Neural cell (in vitro differentiated cells): ENCODE measurements around the gene PCDHA6. TPM values are rescaled to one million over a fixed set of nuclear protein-coding genes. Genes with fewer than 3 reads are reported as not detected.

ENCODE experiments used
- H2AFZ ChIP-seq: fragments of 200-600, 300-800 bp; sonication (generic), shearing (Covaris generic); 2 replicates; pipeline ENCODE4 v1.6.0; 2014; ENCODE audit warnings: low read depth, mild to moderate bottlenecking, antibody characterized with exemption, low read length, moderate library complexity
- H3F3A ChIP-seq: fragments of 200-600 bp; shearing (Covaris generic); 2 replicates; pipeline ENCODE4 v1.6.1; 2016; ENCODE audit warnings: mild to moderate bottlenecking, moderate library complexity, mixed read lengths, antibody characterized with exemption, low read length; ENCODE audit not compliant: insufficient read depth, poor library complexity, severe bottlenecking
- H3K27ac ChIP-seq: fragments of 200-600, 300-800 bp; sonication (generic), shearing (Covaris generic); 2 replicates; pipeline ENCODE4 v1.5.1; 2014; ENCODE audit warnings: mild to moderate bottlenecking, low read length, moderate library complexity
- H3K27me3 ChIP-seq: fragments of 300-800, 200-600 bp; sonication (generic), shearing (Covaris generic); 2 replicates; pipeline ENCODE4 v1.6.0; 2014; ENCODE audit warnings: mild to moderate bottlenecking, low read depth, low read length, moderate library complexity; ENCODE audit not compliant: insufficient read depth
- H3K36me3 ChIP-seq: fragments of 300-800, 200-600 bp; sonication (generic), shearing (Covaris generic); 2 replicates; pipeline ENCODE4 v1.5.1; 2014; ENCODE audit warnings: mild to moderate bottlenecking, antibody characterized with exemption, low read length, moderate library complexity; ENCODE audit not compliant: insufficient read depth
- H3K4me2 ChIP-seq: fragments of 300-800, 200-600 bp; sonication (generic), shearing (Covaris generic); 2 replicates; pipeline ENCODE4 v1.6.0; 2014; ENCODE audit warnings: mild to moderate bottlenecking, low read length
- H3K4me3 ChIP-seq: fragments of 300-800, 200-600 bp; sonication (generic), shearing (Covaris generic); 2 replicates; pipeline ENCODE4 v1.5.1; 2014; ENCODE audit warnings: mild to moderate bottlenecking, low read length, moderate library complexity
- H3K79me2 ChIP-seq: fragments of 200-600 bp; shearing (Covaris generic); replicated peaks from 2 replicates; pipeline ENCODE4 v1.6.0; 2014; ENCODE audit warnings: mild to moderate bottlenecking, low read length, moderate library complexity; ENCODE audit not compliant: insufficient read depth
- H3K9ac ChIP-seq: fragments of 300-800, 200-600 bp; sonication (generic), shearing (Covaris generic); 2 replicates; pipeline ENCODE4 v1.6.1; 2016; ENCODE audit warnings: mild to moderate bottlenecking, low read length, mixed read lengths
- H3K9me2 ChIP-seq: fragments of 200-600 bp; shearing (Covaris generic); 2 replicates; pipeline ENCODE4 v1.6.1; 2016; ENCODE audit warnings: mild to moderate bottlenecking, low read length, mixed read lengths; ENCODE audit not compliant: insufficient read depth
- H3K9me3 ChIP-seq: fragments of 200-600, 300-800 bp; sonication (generic), shearing (Covaris generic); 2 replicates; pipeline ENCODE4 v1.6.1; 2016; ENCODE audit warnings: mild to moderate bottlenecking, mixed run types, low read length, moderate library complexity, mixed read lengths
- H4K20me1 ChIP-seq: fragments of 200-600 bp; shearing (Covaris generic); 2 replicates; pipeline ENCODE4 v1.6.1; 2016; ENCODE audit warnings: mild to moderate bottlenecking, mixed run types; ENCODE audit not compliant: insufficient read depth
- EP300 ChIP-seq: fragments of 450-650 bp; conservative IDR thresholded peaks from 2 replicates; pipeline ENCODE4 v1.6.1; 2014; ENCODE audit warnings: antibody characterized with exemption, mild to moderate bottlenecking, moderate library complexity; ENCODE audit not compliant: poor library complexity, severe bottlenecking
- EZH2 ChIP-seq: fragments of 200-600, 300-800 bp; shearing (Covaris generic), sonication (generic); IDR thresholded peaks from 2 replicates; pipeline ENCODE4 v1.6.1; 2014; ENCODE audit warnings: antibody characterized with exemption, low read length, borderline replicate concordance, mild to moderate bottlenecking; ENCODE audit not compliant: insufficient read depth, poor library complexity, severe bottlenecking
- MXI1 ChIP-seq: fragments of 450-650 bp; conservative IDR thresholded peaks from 2 replicates; pipeline ENCODE4 v1.6.1; 2014; ENCODE audit warnings: antibody characterized with exemption, mild to moderate bottlenecking; ENCODE audit not compliant: poor library complexity, severe bottlenecking
- POLR2AphosphoS5 ChIP-seq: IDR thresholded peaks from 2 replicates; pipeline ENCODE4 v1.6.1; 2012
- RAD21 ChIP-seq: fragments of 450-650 bp; conservative IDR thresholded peaks from 2 replicates; pipeline ENCODE4 v1.6.1; 2014; ENCODE audit warnings: antibody characterized with exemption, mild to moderate bottlenecking, moderate library complexity
- SMC3 ChIP-seq: fragments of 450-650 bp; conservative IDR thresholded peaks from 2 replicates; pipeline ENCODE4 v1.6.1; 2014; ENCODE audit warnings: antibody characterized with exemption, mild to moderate bottlenecking, moderate library complexity; ENCODE audit not compliant: poor library complexity
- TAF1 ChIP-seq: IDR thresholded peaks from 2 replicates; pipeline ENCODE4 v1.6.1; 2012; ENCODE audit warnings: low read depth
- polyA plus RNA-seq: library from polyadenylated mRNA; depleted of rRNA; stranded (reverse); fragments of >200 nt; gene quantifications from 2 replicates; pipeline ENCODE4 v1.2.3, GENCODE V29; 2014
- TF ChIP-seq, protein P1 (sequence below): fragments of 450-650 bp; IDR thresholded peaks from 2 replicates; pipeline ENCODE4 v1.5.1; 2014; ENCODE audit warnings: antibody characterized with exemption, mild to moderate bottlenecking, moderate library complexity; ENCODE audit not compliant: poor library complexity, severe bottlenecking
- TF ChIP-seq, protein P2 (sequence below): IDR thresholded peaks from 2 replicates; pipeline ENCODE4 v1.6.1; 2012; ENCODE audit warnings: borderline replicate concordance

Gene PCDHA6
- polyA plus RNA-seq, 1 donor from 2014 or later = 3.6 TPM

DNA sequence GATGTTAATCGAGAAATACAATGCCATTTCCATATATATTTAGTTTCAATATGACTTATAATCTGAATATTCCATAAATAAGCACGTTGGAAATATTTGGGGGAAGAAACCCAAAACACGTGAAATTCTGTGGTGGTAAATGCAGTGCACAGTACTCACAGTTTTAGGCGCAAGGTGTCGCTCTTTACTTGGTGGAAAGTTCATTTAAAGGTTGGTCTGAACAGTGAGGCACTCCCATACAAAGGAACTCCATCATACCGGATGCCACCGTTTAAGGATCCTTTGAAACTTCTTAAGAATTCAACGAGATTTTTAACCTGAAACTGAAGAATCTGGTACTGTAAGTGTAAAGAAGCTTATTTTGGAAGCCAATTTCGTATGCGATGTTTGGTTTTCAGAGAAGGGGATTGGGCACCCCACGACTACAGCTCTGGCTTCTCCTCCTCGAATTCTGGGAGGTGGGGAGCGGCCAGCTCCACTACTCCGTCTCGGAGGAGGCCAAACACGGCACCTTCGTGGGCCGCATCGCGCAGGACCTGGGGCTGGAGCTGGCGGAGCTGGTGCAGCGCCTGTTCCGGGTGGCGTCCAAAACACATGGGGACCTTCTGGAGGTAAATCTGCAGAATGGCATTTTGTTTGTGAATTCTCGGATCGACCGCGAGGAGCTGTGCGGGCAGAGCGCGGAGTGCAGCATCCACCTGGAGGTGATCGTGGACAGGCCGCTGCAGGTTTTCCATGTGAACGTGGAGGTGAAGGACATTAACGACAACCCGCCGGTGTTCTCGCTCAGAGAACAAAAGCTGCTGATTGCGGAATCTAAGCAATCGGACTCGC is 41.2 kb downstream of the PCDHA6 start, which contains the start of gene PCDHA11:
Gene PCDHA11 (plus strand): TSS at position 237 of the 834 bp plus-strand sequence. CDS start 147 bp downstream, at position 384.
- Histone ChIP-seq H3F3A (no peaks in the 10 kb centered on the region), H3K9me2 (no peaks in the 10 kb centered on the region), H3K79me2 (peaks cover 66% of the 10 kb centered on the region), H3K36me3 (peaks cover 60% of the 10 kb centered on the region), H3K9me3 (peaks cover 42% of the 10 kb centered on the region), H3K4me3 (peak within 1 kb of the TSS; percentile 67), H4K20me1 (no peaks in the 10 kb centered on the region), H3K4me2 (no peak within 1 kb of the TSS), H2AFZ (no peak within 1 kb of the TSS), H3K27me3 (no peaks in the 10 kb centered on the region), H3K9ac (peak within 1 kb of the TSS; percentile 47), H3K27ac (peak within 1 kb of the TSS; percentile 37)
- TF ChIP-seq MXI1 (no peak), EZH2 (no peak), EP300 (no peak), RAD21 (peak; percentile 64), SMC3 (peak; percentile 49), TAF1 (no peak), POLR2AphosphoS5 (no peak)
- TF ChIP-seq, protein P1, sequence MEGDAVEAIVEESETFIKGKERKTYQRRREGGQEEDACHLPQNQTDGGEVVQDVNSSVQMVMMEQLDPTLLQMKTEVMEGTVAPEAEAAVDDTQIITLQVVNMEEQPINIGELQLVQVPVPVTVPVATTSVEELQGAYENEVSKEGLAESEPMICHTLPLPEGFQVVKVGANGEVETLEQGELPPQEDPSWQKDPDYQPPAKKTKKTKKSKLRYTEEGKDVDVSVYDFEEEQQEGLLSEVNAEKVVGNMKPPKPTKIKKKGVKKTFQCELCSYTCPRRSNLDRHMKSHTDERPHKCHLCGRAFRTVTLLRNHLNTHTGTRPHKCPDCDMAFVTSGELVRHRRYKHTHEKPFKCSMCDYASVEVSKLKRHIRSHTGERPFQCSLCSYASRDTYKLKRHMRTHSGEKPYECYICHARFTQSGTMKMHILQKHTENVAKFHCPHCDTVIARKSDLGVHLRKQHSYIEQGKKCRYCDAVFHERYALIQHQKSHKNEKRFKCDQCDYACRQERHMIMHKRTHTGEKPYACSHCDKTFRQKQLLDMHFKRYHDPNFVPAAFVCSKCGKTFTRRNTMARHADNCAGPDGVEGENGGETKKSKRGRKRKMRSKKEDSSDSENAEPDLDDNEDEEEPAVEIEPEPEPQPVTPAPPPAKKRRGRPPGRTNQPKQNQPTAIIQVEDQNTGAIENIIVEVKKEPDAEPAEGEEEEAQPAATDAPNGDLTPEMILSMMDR = peak; percentile 43
- TF ChIP-seq, protein P2, sequence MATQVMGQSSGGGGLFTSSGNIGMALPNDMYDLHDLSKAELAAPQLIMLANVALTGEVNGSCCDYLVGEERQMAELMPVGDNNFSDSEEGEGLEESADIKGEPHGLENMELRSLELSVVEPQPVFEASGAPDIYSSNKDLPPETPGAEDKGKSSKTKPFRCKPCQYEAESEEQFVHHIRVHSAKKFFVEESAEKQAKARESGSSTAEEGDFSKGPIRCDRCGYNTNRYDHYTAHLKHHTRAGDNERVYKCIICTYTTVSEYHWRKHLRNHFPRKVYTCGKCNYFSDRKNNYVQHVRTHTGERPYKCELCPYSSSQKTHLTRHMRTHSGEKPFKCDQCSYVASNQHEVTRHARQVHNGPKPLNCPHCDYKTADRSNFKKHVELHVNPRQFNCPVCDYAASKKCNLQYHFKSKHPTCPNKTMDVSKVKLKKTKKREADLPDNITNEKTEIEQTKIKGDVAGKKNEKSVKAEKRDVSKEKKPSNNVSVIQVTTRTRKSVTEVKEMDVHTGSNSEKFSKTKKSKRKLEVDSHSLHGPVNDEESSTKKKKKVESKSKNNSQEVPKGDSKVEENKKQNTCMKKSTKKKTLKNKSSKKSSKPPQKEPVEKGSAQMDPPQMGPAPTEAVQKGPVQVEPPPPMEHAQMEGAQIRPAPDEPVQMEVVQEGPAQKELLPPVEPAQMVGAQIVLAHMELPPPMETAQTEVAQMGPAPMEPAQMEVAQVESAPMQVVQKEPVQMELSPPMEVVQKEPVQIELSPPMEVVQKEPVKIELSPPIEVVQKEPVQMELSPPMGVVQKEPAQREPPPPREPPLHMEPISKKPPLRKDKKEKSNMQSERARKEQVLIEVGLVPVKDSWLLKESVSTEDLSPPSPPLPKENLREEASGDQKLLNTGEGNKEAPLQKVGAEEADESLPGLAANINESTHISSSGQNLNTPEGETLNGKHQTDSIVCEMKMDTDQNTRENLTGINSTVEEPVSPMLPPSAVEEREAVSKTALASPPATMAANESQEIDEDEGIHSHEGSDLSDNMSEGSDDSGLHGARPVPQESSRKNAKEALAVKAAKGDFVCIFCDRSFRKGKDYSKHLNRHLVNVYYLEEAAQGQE = no peak

DNA sequence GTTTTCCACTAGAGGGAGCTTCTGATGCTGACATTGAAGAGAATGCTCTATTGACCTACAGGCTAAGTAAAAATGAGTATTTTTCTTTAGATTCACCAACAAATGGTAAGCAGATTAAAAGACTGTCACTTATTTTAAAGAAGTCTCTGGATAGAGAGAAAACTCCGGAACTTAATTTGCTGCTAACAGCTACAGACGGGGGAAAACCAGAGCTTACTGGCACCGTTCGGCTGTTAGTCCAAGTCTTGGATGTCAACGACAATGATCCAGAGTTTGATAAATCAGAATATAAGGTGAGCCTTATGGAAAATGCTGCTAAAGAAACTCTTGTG is 41.8 kb downstream of the PCDHA6 start:
- TF ChIP-seq, protein P1 = peak; percentile 36
- TF ChIP-seq RAD21 (no peak), POLR2AphosphoS5 (no peak)
- Histone ChIP-seq H3K27ac (no peak overlapping the region), H3K4me2 (no peak overlapping the region), H2AFZ (no peak overlapping the region), H3K4me3 (peak overlapping the region; percentile 67), H3K9me2 (no peaks in the 10 kb centered on the region), H4K20me1 (no peaks in the 10 kb centered on the region), H3K9ac (no peak overlapping the region), H3K79me2 (peaks cover 67% of the 10 kb centered on the region), H3K9me3 (peaks cover 37% of the 10 kb centered on the region), H3F3A (no peaks in the 10 kb centered on the region), H3K36me3 (peaks cover 60% of the 10 kb centered on the region), H3K27me3 (no peaks in the 10 kb centered on the region)
